Measurements from ENCODE around the gene C1QTNF8. TPM values are rescaled to one million over a fixed set of nuclear protein-coding genes. Genes with fewer than 3 reads are reported as not detected.
A peak's percentile ranks its signal among the peaks of the same experiment; 100 is the strongest.

C1QTNF8 gene
- total RNA-seq (2014; rRNA removed; shearing (Covaris generic)): not detected in 2 replicates
- polyA plus RNA-seq (2015; cell fraction: cytosol; rRNA removed): not detected in 2 replicates
- polyA plus RNA-seq (2015; cell fraction: nucleus; rRNA removed): not detected in 2 replicates

- no peak for DNase-seq (ENCODE audit: low read depth)
Observed at GRCh38 chr16:1096169-1097082, at the start of gene C1QTNF8. C1QTNF8 (minus strand) TSS chr16:1096244; CDS start chr16:1094922, 1,322 bp downstream.

- DNase-seq (ENCODE audit: low read depth): no peak
Observed at GRCh38 chr16:1145383-1146100, 49.5 kb upstream of the C1QTNF8 start.

GRCh38 chr16:1144476-1145382, 48.7 kb upstream of the C1QTNF8 start:
- no peak for DNase-seq (ENCODE audit: low read depth)

- DNase-seq (ENCODE audit: low read depth): no peak
Observed at GRCh38 chr16:1143761-1144450, 47.9 kb upstream of the C1QTNF8 start.

- DNase-seq (ENCODE audit: low read depth): no peak
Observed at GRCh38 chr16:1142911-1143310, 46.9 kb upstream of the C1QTNF8 start.

- no peak for DNase-seq (ENCODE audit: low read depth)
Observed at GRCh38 chr16:1141716-1142115, 45.7 kb upstream of the C1QTNF8 start.

GRCh38 chr16:1141191-1141590, 45.1 kb upstream of the C1QTNF8 start:
- DNase-seq (ENCODE audit: low read depth): no peak

GRCh38 chr16:1140582-1141162, 44.6 kb upstream of the C1QTNF8 start:
- no peak for DNase-seq (ENCODE audit: low read depth)

GRCh38 chr16:1137604-1138003, 41.6 kb upstream of the C1QTNF8 start:
- peak; percentile 73 for DNase-seq (ENCODE audit: low read depth)

- no peak for DNase-seq (ENCODE audit: low read depth)
Observed at GRCh38 chr16:1135459-1135825, 39.4 kb upstream of the C1QTNF8 start.

GRCh38 chr16:1134776-1135458, 38.9 kb upstream of the C1QTNF8 start:
- DNase-seq (ENCODE audit: low read depth): no peak

- DNase-seq (ENCODE audit: low read depth): no peak
Observed at GRCh38 chr16:1133810-1134520, 37.9 kb upstream of the C1QTNF8 start.

GRCh38 chr16:1133271-1133670, 37.2 kb upstream of the C1QTNF8 start:
- DNase-seq (ENCODE audit: low read depth): no peak

GRCh38 chr16:1132431-1132830, 36.4 kb upstream of the C1QTNF8 start:
- no peak for DNase-seq (ENCODE audit: low read depth)

GRCh38 chr16:1131378-1131994, 35.4 kb upstream of the C1QTNF8 start:
- no peak for DNase-seq (ENCODE audit: low read depth)

- DNase-seq (ENCODE audit: low read depth): no peak
Observed at GRCh38 chr16:1130382-1130781, 34.3 kb upstream of the C1QTNF8 start.

- no peak for DNase-seq (ENCODE audit: low read depth)
Observed at GRCh38 chr16:1129106-1129960, 33.3 kb upstream of the C1QTNF8 start.

Measured in HT1080 (cell line).